Activated CD4-positive, alpha-beta T cell treated with anti-CD3 and anti-CD28 coated beads, Interleukin-10, Interleukin-2, amounts not matched to agents 100 ng/mL and 50 ng/mL, durations not matched to agents 16 hours and 8 hours (primary cell): ENCODE measurements around the gene ITGA7.
"Not testable (repeated sequence)": the region's sequence is repeated elsewhere in the genome, so short reads cannot be mapped to it uniquely, and the experiment has no call there.

Source experiments
- DNase-seq: peaks from one replicate; pipeline ENCODE4 v3.0.0-alpha.2; 2020

Gene ITGA7

DNA sequence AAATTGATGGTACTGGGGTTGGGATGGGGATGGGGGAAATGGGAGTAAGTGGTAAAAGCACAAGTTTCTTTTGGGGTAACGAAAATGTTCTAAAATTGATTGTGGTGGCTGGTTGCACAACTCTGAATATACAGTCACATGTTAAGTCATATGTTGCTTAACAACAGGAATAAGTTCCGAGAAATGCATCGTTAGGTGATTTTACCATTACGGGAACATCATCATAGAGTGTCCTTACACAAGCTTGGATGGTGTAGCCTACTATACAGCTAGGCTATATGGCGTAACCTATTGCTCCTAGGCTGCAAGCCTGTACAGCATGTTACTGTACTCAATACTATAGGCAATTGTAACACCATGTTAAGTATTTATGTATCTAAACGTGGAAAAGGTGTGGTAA, 31.0 kb downstream of the ITGA7 start:
- no peak for DNase-seq

DNA sequence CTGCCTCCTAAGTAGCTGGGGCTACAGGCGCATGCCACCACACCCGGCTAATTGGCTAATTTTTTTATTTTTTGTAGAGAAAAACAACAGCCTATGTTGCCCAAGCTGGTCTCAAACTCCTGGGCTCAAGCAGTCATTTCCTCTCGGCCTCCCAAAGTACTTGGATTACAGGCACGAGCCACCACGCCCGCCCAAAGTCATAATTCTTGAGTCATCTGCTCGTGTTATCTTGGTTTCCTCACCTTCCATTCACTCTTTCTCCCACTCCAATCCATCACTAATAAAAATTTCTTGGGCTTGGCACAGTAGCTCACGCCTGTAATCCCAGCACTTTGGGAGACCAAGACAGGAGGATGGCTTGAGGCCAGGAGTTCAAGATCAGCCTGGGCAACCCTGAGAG, 32.0 kb downstream of the ITGA7 start:
- DNase-seq, result no peak

DNA sequence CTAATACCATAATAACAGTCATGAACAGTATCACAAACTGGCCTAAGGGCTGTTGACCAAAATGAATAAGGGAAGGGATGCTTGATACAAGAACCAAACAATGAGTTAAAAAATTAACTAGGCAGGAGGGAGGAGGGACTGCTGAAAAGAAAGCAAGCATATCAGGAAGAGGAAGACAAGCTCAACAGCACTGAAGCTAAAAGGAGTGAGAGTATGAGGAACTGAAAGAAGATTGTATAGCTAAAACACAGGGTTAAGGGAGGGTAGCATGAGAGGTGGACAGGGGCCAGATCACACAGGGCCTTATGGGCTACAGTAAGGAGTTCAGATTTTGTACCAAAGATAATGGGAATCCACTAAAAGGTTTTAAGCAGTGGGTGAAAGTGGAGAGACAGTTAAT, 34.1 kb downstream of the ITGA7 start:
- DNase-seq, result no peak

DNA sequence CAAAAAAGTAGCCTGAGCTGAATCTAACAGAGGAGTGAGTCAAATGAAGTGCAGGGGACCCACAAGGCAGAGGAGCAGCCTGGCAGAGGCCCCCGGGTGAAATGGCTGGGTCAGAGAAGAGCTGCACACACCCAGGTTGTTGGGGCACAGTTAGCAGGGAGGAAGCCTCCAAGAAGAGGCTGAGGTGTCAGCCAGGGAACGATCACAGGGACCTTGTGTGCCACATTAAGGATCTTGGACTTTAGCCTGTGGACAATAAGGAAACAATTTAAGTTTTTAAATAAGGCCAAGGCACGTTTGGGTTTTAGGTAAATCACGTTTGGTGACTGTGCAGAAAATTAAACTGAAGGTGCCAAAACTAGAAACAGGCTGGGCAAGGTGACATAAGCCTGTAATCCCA, 36.0 kb downstream of the ITGA7 start:
- no peak for DNase-seq

DNA sequence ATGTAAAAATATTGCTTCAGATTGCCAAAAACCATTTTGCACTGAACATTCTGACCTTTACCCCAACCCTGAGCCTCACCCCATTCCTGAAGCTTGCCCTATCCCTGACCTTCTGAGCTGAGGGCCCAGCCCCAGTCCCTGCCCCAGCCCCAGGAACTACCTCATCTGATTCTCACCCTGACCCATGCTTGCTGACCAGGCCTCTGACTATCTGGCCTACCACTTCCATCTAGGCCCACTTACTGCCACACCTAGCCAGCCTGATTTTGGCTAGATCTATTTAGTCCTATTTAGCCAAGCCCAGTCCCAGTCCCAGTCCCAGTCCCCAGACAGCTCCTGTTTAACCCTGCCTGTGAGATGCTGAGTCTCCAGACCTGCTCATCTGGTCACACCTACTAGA, 37.4 kb downstream of the ITGA7 start:
- DNase-seq, result no peak

DNA sequence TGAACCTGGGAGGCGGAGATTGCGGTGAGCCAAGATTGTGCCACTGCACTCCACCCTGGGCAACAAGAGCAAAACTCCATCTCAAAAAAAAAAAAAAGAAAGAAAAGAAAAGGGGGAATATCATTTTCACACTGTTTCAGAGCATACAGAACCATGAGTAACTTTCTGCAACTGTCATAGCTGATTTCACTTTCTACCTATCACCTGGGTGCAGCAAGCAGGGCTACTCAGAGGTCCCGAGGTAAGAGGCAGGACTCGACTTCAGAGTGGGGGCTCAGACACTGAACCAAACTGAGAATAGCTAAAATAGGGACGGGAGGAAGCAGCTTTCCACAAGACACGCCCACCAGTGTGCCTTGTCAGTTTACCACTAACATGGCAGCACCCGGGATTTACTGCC, 41.2 kb downstream of the ITGA7 start:
- no peak for DNase-seq

DNA sequence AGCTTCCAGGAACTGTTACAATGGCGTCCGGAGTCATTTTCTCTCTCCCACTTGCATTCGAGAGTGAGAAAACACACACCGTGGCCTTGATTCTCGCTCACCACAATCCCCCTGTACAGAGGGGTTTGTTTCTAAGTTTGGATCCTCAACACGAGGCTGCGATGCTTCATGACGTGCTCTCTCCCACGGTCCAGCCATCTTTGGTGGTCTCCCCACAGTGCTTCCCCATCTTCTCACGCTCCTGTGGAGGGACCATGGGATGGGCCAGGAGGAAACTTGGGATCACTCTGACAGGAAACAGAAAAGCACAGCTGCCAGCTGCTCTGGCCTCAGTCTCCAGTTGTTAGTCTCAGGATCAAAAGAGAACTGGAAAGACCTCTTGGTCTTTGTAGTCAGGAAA, 42.9 kb downstream of the ITGA7 start:
- DNase-seq, result no peak

DNA sequence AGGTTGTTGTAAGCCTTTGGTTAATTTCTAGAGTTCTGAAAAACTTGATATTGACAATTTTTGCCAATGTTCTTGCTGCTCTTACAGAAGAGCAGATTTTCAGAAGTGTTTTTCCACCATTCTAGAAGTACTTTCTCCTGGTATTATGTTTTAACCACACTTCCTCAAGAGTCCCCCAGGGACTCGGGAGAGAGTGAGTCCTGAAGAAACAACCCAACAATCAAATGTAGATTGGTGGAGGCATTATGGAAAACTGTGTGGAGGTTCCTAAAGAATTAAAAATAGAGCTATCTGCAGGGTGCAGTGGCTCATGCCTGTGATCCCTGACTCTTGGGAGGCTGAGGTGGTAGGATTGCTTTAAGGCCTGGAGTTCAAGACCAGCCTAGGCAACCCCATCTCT, 44.3 kb downstream of the ITGA7 start:
- no peak for DNase-seq

DNA sequence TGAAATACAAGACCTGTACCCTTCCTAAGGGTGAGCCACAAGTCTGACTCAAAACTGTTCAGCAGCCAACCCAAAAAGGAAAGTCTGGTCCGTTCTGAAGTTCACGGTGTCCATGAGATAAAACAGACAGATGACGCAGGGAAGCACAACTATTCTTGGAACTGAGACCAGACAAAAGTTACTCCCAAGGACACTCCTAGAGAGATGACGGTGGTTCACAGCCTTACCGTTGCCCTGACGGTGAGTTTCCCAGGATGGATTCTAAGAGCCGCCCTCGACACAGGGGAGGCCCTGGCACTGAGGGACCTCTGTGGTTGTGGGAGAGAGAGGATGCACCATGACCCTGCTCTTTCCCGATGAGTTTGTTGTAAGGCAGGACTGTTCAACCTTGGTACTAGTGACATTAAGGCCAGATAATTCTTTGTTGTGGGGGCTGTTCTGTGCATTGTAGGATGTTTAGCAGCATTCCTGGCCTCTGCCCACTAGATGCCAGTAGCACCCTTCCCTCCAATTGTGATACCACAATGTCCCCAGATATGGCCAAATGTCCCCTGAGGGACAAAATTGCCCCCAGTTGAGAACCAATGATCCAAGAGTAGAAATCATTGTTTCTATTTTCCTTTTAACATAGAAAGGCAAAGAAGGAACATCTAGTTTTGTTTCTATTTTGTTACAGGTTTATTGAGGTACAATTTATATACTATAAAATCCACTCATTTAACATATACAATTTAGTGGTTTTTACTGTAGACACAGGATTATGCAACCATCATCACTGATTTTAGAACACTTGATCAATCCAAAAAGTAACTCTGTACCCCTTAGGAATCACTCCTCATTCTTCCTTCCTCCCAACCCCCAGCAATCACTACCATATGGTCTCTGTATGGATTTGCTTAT, 48.0 kb downstream of the ITGA7 start:
- no peak for DNase-seq

DNA sequence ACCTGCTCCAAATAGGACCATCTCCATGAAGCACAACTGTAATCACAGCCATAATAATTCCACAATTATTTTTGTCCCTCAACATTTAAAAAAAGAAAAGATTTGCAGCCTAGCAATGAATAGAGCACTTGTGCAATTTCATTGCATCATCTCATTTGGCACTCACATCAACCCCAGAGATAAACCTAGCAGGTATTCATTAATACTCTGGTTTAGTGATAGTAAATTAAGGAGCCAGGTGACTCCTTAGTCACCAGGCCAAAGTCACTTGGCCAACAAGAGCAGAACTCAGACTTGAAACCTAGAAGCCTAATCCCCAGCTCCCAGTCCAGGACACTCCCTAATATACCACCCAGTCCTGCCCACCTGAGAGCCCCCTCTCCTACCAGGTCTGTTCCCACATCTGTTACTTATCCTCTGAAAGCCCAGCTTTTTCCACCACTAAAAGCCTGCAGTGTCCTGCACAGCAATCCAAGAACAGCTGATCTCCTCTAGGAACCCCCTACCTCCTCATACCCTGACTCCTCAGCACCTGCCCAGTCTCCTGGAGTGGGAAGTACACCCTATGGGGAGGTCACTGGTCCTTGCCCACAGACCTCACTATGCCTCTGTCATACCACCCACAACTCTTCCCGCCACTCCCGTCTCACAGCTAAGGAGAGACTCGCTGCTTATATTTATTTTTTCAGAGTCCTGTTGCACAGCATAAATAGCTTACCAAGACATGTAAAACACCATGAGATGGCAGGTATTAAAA, 48.9 kb downstream of the ITGA7 start:
- no peak for DNase-seq

DNA sequence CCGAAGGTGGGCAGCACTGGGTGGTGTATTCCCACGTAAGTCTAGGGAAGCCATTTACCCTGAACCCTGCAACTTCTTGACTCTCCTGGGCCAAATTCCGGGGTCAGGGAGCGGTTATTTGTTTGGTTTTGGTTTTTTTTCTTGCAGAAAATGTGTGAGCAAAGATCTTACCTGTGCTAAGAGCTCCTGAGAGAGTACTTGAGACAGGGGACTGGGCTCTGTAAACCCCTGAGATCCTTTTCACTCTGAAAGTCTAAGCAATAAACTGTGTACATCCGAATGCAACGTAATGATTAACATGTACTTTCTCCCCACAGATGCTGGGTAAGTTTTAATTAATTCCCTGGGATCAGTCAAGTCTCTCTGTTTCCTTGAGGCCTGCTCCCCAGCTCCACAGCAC, 49.5 kb downstream of the ITGA7 start:
- no peak for DNase-seq

DNA sequence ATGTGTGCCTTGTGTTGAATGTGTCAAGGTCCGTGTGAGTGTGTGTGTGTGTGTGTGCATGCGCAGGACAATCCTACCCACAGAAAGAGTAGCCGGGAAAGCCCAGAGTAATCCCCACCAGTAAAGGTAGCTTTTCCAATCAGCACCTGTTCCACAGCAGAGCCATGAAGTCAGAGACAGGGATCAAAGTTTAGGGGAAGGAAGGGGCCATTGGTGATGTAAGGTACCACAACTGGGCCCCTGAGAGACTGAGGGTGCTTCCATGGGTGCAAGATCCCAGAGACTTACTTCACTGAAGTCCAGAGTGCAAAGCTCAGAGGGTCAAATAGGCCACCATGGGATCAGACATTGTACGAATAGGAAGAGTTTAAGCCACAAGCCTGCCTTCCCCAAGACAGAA, 50.5 kb downstream of the ITGA7 start:
- no peak for DNase-seq

DNA sequence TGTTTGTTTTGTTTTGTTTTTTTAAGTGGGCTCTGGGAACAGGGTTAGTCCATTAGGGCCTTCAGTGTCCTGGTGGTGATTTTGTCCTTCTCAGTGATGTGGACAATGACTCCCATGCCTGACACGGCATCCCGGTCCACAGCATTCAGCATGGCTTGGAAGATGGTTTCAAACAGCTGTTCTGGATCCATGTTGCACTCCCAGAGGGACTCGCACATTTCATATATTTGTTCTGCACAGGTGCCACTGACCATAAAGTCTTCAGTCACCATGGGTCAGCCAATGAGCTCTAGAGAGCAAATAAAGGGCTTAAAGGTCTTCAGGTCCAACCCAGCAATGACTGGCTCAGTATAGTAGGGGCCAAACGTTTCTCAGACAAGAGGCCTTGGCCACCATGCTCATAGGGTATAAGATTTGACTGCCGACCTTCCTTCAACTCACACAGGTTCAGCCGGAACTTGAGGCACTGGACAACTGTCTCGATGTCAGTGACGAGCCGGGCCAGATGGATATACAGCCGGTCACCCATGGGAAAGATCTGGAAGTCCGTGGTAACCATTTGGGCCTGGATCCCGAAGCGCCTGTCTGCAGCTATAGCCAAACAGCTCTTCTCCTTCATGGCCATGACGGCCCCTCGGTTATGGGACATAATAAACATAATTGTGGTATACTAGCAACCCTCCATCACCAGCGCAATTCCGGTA, 53.0 kb downstream of the ITGA7 start:
- DNase-seq, result no peak

DNA sequence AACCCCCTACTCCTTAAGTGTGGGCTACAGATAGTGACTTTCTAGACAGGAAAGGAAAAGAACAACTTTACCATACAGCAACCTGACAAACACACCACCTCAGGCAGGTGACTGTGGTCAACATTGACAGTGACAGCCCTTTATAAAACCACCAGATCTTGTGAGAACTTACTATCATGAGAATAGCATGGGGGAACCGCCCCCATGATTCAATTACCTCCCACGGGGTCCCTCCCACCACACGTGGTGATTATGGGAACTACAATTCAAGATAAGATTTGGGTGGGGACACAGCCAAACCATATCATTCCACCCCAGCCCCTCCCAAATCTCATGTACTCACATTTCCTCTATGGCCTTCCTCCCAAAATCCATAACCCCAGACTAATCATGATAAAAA, 54.7 kb downstream of the ITGA7 start:
- no peak for DNase-seq

DNA sequence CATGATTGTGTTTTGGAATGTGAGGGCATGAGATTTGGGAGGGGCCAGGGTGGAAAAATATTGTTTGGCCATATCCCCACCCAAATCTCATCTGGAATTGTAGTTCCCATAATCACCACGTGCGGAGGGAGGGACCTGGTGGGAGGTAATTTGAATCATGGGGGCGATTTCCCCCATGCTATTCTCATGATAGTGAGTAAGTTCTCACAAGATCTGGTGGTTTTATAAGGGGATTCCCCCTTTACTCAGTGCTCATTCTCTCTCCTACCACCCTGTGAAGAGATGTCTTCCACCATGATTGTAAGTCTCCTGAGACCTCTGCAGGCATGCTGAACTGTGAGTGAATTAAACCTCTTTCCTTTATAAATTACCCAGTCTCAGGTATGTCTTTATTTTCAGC, 55.4 kb downstream of the ITGA7 start:
- DNase-seq, result peak; percentile 32

DNA sequence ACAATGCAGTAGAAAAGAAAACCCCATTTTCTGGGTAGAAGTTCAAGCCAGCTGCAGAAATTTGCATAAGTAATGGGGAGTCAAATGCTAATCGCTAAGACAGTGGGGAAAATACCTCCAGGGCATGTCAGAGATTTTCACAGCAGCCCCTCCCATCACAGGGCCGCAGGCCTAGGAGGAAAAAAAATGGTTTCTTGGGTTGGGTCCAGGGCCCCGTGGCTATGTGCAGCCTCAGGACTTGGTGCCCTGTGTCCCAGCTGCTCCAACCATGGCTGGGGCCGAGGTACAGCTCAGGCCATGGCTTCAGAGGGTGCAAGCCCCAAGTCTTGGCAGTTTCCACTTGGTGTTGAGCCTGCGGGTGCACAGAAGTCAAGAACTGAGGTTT, 56.4 kb downstream of the ITGA7 start:
- DNase-seq, result no peak

DNA sequence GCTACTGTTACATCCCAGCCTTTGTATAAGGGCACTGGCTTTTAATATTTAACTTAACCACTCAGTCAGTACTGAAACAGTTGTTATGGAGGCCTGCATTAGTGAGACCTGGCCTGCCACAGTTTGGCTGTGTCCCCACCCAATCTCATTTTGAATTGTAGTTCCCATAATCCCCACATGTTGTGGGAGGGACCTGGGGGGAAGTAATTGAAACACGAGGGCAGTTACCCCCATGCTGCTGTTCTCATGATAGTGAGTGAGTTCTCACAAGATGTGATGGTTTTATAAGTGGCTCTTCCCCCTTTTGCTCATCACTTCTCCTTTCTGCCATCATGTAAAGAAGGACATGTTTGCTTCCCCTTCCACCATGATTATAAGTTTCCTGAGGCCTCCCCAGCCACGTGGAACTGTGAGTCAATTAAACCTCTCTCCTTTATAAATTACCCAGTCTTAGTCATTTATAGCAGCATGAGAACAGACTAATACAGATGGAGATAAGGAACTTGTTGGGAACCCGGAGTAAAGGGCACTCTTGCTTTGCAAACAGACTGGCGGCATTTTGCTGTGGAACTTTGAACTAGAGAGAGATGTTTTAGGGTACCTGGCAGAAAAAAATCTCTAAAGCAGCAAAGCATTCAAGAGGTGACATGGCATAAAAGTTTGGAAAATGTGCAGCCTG, 56.9 kb downstream of the ITGA7 start:
- DNase-seq, result not testable (repeated sequence)

DNA sequence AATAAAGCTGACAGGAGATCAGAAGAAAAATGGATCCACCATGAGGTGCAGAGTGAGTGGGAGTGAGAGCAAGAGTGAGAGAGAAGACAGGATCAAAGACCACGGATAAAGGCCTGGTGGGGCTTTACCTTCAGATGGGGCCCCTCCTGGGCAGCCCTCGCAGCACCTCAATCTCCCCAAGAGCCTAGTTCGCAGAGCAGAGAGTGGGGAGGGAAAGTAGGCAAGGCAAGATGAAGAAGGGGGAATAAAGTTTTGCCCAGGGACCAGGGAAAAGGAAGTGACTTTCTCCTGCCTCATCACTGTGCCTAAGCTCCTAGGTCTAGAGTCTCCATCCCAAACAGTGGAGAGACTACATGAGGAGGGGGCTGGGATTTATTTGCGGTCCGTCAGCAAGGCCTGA, 60.7 kb downstream of the ITGA7 start:
- DNase-seq, result no peak

DNA sequence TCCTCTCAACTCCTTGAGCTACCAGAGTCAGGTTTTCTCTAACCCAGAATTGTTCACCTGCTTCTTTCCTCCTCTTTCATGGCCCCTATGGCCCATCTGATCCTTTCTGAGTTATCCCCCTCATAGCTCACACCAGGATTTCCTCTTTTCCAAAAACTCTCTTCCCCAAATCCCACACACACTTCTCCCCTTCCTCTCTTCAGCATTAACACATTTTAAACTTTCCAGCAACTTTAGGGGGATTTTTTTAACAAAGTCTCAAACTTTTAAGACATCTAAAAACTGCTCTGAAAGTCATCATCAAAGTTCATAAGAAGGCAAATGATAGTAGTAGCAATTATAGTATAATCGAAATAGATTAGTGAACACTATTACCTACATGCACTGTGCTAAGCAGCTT, 63.1 kb downstream of the ITGA7 start:
- no peak for DNase-seq

DNA sequence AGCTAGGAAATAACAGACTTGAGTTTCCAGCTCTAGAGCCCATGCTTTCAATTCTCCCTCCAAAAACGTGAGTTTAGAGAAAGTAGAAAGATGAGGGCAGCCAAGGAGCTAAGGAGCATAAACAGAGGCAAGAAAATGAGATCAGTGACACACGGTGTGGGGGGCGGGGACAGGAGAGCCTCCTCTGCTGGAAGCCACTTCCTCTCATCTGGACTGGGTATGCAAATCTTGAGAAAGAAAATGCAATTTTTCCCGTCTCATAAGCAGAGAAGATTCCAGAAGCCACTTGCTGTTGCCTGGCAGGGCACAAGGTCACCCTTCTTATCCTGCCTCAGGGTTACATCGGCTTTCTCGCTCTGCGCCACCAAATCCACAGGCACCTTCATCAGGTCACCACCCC, 65.0 kb downstream of the ITGA7 start:
- no peak for DNase-seq

DNA sequence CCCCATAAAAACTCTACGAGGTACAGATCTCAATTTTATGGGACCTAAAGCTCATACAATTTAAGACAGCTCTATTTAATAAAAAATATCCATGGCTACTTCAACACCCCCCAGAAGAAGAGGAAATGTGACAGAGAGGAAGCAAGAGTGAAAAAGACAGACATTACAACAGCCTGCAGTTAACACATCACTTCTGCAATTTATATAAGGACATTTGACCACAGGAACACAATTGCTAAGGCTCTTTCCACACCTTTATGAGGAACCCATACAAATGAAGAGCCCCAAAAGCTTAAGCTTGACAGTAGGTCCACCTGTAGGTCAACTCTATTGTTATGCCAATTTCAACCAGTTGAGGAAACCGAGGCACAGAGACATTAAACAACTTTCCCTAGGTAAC, 65.4 kb downstream of the ITGA7 start:
- DNase-seq, result no peak

DNA sequence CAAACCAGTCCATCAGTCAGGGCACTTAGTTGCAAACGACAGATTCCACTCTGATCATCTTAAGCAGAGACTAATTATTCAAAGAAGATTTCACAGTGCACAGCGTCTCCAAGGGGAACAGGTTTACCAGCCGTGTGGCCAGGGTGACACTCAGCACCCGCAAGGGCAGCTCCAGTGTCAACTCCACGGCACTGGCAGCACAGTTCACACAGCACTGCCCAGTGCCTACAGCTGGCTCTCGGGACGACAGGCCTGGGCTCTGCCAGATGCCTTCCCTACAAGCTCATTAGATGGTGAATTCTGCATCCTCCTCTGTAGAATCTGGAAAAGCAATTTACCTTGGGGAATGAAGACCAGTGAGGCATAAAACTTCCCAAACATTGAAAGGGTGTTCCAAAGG, 66.1 kb downstream of the ITGA7 start:
- DNase-seq, result no peak

DNA sequence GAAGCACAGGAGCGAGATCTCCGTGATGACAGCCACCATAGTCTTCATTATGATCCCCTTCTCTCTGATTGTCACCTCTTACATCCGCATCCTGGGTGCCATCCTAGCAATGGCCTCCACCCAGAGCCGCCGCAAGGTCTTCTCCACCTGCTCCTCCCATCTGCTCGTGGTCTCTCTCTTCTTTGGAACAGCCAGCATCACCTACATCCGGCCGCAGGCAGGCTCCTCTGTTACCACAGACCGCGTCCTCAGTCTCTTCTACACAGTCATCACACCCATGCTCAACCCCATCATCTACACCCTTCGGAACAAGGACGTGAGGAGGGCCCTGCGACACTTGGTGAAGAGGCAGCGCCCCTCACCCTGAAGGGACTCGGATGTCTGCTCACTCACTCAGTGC, 70.2 kb downstream of the ITGA7 start:
- DNase-seq, result peak; percentile 56
